HUES48 (cell line): Measurements from ENCODE around the gene PLIN3.
A peak's percentile ranks its signal among the peaks of the same experiment; 100 is the strongest.
"Not testable (repeated sequence)": the region's sequence is repeated elsewhere in the genome, so short reads cannot be mapped to it uniquely, and the experiment has no call there.

Experiments
- H3K27ac ChIP-seq: one replicate; pipeline ENCODE4 v1.7.0; 2013; ENCODE audit warnings: low read depth, low read length, inconsistent platforms
- H3K27me3 ChIP-seq: 2 replicates; pipeline ENCODE4 v1.6.1; 2013; ENCODE audit warnings: mild to moderate bottlenecking, low read length; ENCODE audit not compliant: control insufficient read depth, insufficient read depth
- H3K36me3 ChIP-seq: 2 replicates; pipeline ENCODE4 v1.6.1; 2013; ENCODE audit warnings: low read length; ENCODE audit not compliant: control insufficient read depth, insufficient read depth
- H3K4me1 ChIP-seq: 2 replicates; pipeline ENCODE4 v1.6.1; 2013; ENCODE audit warnings: mild to moderate bottlenecking, low read length; ENCODE audit not compliant: control insufficient read depth, insufficient read depth
- H3K4me3 ChIP-seq: 2 replicates; pipeline ENCODE4 v1.5.1; 2013; ENCODE audit warnings: mild to moderate bottlenecking, low read depth, low read length
- H3K9ac ChIP-seq: 2 replicates; pipeline ENCODE4 v1.6.1; 2013; ENCODE audit warnings: mild to moderate bottlenecking, low read depth, low read length, moderate library complexity
- H3K9me3 ChIP-seq: 2 replicates; pipeline ENCODE4 v1.6.1; 2013; ENCODE audit warnings: low read length; ENCODE audit not compliant: control insufficient read depth, insufficient read depth

PLIN3 gene

DNA sequence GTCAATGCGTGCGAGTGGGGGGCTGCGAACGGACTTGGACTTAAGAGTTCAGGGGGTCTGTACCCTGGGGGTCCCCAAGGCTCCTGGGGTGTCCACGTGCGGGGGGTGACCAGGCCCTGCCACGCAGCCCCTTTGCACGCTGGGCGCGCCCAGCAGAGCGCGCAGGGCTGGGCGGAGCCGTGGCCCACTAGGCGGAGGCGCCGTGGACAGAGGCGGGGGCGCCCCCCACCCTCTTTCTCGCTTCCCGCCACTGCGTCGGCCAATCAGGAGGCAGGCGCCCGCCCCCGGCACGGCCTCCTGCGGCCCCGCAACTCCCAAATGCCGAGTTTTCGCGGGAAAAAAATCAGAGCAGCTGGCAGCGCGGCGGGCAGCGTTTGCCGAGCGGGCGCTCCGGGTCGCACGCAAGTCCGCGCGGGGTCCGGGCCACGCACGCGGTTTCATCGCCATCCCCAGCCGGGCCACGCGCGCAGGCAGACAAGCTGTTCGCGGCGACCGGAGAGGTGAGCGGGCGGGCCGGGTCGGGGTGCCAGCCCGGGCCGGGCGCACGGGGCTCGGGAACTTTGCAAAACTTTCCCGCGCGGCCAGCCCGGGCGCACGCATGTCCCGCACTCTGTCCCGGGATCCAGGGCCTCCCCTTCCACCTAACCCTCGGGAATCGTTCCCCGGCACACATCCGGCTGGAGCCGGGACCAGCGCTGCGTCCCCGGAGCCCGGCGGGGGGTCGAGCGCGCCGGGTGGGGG, 41.9 kb upstream of the PLIN3 start, which contains the start of gene UHRF1:
Gene UHRF1, plus strand, starts transcription at position 346 of the 741 bp plus-strand sequence. CDS start 1,385 bp downstream, outside the sequence.
- peak within 1 kb of the TSS; percentile 66 for H3K9ac ChIP-seq
- H3K9me3 ChIP-seq, result no peaks in the 10 kb centered on the region
- peak within 1 kb of the TSS; percentile 76 for H3K4me3 ChIP-seq
- H3K27ac ChIP-seq, result peak within 1 kb of the TSS; percentile 79
- peaks cover 22% of the 10 kb centered on the region for H3K36me3 ChIP-seq
- H3K4me1 ChIP-seq, result peaks cover 11% of the 10 kb centered on the region
- H3K27me3 ChIP-seq, result peaks cover 8% of the 10 kb centered on the region; the same call in 1 of the 2 replicates

DNA sequence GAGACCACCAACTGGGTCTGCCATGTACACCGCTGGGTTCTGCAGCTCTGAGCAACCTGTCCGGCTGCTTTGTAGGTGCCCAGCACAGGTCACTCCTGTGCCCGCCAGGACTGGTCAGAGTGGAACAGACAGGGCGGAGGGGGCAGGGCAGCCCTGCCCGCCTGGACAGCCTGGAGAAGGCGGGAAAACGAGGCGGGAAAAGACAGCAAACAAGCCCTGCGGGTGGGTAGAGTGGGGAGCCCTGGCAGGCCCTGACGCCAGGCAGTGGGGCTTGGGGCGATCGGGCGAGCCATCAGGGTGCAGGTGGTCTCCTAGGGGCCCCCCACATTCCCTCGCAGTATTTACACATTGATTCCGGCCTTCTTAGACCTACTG, 41.3 kb upstream of the PLIN3 start:
- H3K27ac ChIP-seq, result no peak overlapping the region
- H3K27me3 ChIP-seq, result peaks cover 8% of the 10 kb centered on the region; the same call in 1 of the 2 replicates
- peaks cover 17% of the 10 kb centered on the region for H3K36me3 ChIP-seq
- no peaks in the 10 kb centered on the region for H3K9me3 ChIP-seq
- H3K9ac ChIP-seq, result peak overlapping the region; percentile 66; the same call in 1 of the 2 replicates
- peaks cover 11% of the 10 kb centered on the region for H3K4me1 ChIP-seq
- peak overlapping the region; percentile 76; the same call in 1 of the 2 replicates for H3K4me3 ChIP-seq

DNA sequence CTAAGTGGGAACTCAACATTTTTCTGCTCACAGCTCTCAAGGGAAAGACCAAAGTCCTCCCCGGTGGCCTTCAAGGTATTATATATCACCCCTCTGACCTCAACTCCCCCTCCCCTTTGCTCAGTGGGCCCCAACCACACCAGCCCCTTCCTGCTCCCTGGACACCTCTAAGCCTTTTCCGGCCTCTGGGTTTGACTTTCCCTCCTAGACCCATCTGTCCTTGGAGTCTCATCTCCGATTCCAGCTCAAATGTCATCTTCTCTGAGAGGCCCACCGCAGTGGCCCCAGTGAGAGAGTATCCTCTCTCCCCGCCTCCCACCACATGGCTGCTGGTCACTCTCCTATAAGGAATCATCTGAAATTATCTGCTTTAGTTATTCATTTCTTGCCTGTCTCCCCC, 40.9 kb upstream of the PLIN3 start:
- Histone ChIP-seq H3K4me1 (peaks cover 11% of the 10 kb centered on the region), H3K9ac (no peak overlapping the region), H3K4me3 (no peak overlapping the region)

GRCh38 chr19:4906963-4907362, 39.5 kb upstream of the PLIN3 start:
- Histone ChIP-seq H3K36me3 (peaks cover under 1% of the 10 kb centered on the region; the same call in 1 of the 2 replicates), H3K9ac (no peak overlapping the region), H3K4me3 (no peak overlapping the region), H3K27me3 (peaks cover 8% of the 10 kb centered on the region; the same call in 1 of the 2 replicates), H3K4me1 (peaks cover 11% of the 10 kb centered on the region), H3K27ac (no peak overlapping the region), H3K9me3 (no peaks in the 10 kb centered on the region)

More for the DNA sequence above, 40.9 kb upstream of the PLIN3 start:
- H3K27ac ChIP-seq, result no peak overlapping the region
- peaks cover 8% of the 10 kb centered on the region; the same call in 1 of the 2 replicates for H3K27me3 ChIP-seq
- peaks cover 15% of the 10 kb centered on the region for H3K36me3 ChIP-seq
- no peaks in the 10 kb centered on the region for H3K9me3 ChIP-seq

- Histone ChIP-seq H3K9me3 (no peaks in the 10 kb centered on the region), H3K36me3 (no peaks in the 10 kb centered on the region), H3K27me3 (peaks cover 8% of the 10 kb centered on the region; the same call in 1 of the 2 replicates), H3K9ac (no peak overlapping the region), H3K27ac (no peak overlapping the region), H3K4me3 (no peak overlapping the region), H3K4me1 (peaks cover 6% of the 10 kb centered on the region; the same call in 1 of the 2 replicates)
Observed at GRCh38 chr19:4904481-4904880, 37.0 kb upstream of the PLIN3 start.

DNA sequence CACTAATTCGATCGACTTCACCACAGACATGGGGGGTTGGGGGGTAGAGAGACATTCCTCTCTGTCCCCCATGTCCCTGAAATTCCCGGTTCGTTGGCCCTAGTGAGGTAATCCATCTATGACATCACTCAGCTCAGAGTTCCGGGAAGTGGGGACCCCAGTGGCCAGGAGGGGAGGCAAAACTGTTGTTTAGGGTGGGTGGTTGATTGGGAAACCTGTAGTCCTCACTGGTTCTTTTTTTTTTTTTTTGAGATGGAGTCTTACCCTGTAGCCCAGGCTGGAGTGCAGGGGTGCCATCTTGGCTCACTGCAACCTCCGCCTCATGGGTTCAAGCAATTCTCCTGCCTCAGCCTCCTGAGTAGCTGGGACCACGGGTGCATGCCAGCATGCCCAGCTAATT, 35.3 kb upstream of the PLIN3 start, which contains the start of gene ARRDC5:
Gene ARRDC5, minus strand, starts transcription at position 101 of the 400 bp plus-strand sequence. Its CDS starts 71 bp downstream, at position 30.
- Histone ChIP-seq H3K27ac (no peak within 1 kb of the TSS), H3K9ac (no peak within 1 kb of the TSS), H3K4me3 (no peak within 1 kb of the TSS), H3K27me3 (no peaks in the 10 kb centered on the region), H3K4me1 (no peaks in the 10 kb centered on the region), H3K36me3 (no peaks in the 10 kb centered on the region), H3K9me3 (no peaks in the 10 kb centered on the region)

DNA sequence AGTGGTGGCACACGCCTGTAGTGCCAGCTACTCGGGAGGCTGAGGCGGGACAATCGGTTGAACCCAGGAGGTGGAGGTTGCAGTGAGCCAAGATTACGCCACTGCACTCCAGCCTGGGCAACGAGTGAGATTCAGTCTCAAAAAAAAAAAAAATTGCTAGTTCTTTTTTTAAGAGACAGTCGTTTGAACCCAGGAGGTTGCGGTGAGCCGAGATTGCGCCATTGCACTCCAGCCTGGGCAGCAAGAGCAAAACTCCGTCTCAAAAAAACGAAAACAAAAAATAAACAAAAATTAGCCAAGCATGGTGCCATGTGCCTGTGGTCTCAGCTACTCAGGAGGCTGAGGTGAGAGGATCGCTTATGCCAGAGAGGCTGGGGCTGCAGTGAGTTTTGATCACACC, 33.4 kb upstream of the PLIN3 start:
- H3K27me3 ChIP-seq, result peaks cover 15% of the 10 kb centered on the region
- H3K4me3 ChIP-seq, H3K36me3 ChIP-seq, H3K9ac ChIP-seq, H3K9me3 ChIP-seq, H3K27ac ChIP-seq, H3K4me1 ChIP-seq: not testable (repeated sequence)

DNA sequence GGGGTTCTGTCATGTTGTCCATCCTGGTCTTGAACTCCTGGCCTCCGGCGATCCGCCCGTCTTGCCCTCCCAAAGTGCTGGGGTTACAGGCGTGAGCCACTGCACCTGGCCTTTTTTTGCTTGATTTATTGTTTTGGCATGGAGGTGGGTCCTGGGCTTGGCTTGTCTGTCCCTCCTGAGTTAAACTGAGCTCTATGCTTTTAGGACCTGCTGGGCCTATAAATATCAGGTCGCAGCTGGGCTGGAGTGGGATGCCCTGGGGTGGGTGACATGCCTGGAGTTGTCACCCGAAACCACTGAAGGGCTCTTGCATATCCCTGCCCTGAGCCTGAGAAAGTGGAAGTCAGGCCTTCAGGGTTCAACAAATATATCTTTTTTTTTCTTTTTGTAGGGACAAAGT, 29.7 kb upstream of the PLIN3 start:
- no peaks in the 10 kb centered on the region for H3K4me1 ChIP-seq

DNA sequence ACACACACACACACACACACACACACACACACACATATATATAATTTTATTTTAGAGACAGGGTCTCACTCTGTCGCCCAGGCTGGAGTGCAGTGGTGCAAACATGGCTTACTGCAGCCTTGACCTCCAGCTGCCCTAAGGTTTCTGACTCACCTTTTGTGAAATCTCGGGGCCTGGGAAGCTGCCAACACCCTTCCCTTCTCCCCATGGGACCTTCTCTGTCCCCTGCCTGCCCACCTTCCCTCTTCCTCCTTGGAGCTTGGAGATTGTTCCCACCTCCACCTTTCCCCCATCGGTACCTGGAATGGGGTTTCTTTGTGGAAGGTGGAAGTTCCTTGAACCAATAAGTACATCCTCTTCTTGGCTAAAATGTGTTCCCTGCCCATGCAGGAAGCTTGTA, 28.9 kb upstream of the PLIN3 start:
- H3K27ac ChIP-seq, result no peak overlapping the region
- H3K27me3 ChIP-seq, result peaks cover 25% of the 10 kb centered on the region
- no peaks in the 10 kb centered on the region for H3K36me3 ChIP-seq

More for the DNA sequence above, 29.7 kb upstream of the PLIN3 start:
- Histone ChIP-seq H3K9me3 (no peaks in the 10 kb centered on the region), H3K4me3 (no peak overlapping the region), H3K36me3 (no peaks in the 10 kb centered on the region), H3K27me3 (peaks cover 23% of the 10 kb centered on the region), H3K27ac (no peak overlapping the region), H3K9ac (no peak overlapping the region)

GRCh38 chr19:4892962-4893361, 25.5 kb upstream of the PLIN3 start:
- not testable (repeated sequence) for H3K27ac ChIP-seq, H3K9me3 ChIP-seq, H3K9ac ChIP-seq, H3K4me1 ChIP-seq, H3K4me3 ChIP-seq, H3K36me3 ChIP-seq
- H3K27me3 ChIP-seq, result peaks cover 29% of the 10 kb centered on the region

More for the DNA sequence above, 28.9 kb upstream of the PLIN3 start:
- Histone ChIP-seq H3K9me3 (no peaks in the 10 kb centered on the region), H3K4me3 (no peak overlapping the region), H3K9ac (no peak overlapping the region), H3K4me1 (no peaks in the 10 kb centered on the region)

DNA sequence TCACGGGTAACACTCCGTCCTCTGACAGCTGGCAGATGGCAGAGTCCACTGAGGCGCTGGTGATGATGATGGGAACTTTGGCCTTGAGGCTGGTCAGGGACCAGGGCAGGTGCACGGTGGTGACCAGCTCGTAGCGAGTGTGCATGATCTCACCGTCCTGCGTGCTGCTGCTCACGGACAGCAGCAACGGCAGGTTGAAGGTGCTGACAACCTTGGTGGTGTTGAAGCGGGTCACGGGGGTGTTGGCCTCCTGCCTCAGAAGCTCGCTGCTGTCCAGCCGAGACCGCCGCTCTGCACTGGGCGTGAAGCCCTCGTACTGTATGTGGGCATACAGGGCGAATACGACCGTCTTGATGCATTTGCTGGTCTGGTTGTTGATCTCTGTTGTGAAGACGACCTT, 23.6 kb upstream of the PLIN3 start:
- Histone ChIP-seq H3K27me3 (peaks cover 15% of the 10 kb centered on the region), H3K4me3 (no peak overlapping the region), H3K9me3 (no peaks in the 10 kb centered on the region), H3K27ac (no peak overlapping the region), H3K36me3 (no peaks in the 10 kb centered on the region), H3K4me1 (no peaks in the 10 kb centered on the region), H3K9ac (no peak overlapping the region)
